Vagina (tissue), 2 donors: ENCODE measurements around the gene LITAF.

Source experiments
- CTCF ChIP-seq, 3 experiments: fragments of 450-650 bp in 2 of 3; fragments of 200-600 bp in 1 of 3; sonication (generic) in 1 of 3; IDR thresholded peaks; one replicate each; pipeline ENCODE4 v1.5.1; 2017 to 2019; ENCODE audit warnings: antibody characterized with exemption in 3 of 3, mild to moderate bottlenecking in 2 of 3, moderate library complexity in 2 of 3
- POLR2A ChIP-seq, 2 donors: fragments of 450-650 bp; IDR thresholded peaks; one replicate each; pipeline ENCODE4 v1.6.1; 2017; ENCODE audit warnings: antibody characterized with exemption in 2 of 2, mild to moderate bottlenecking in 2 of 2, moderate library complexity in 2 of 2
- POLR2AphosphoS5 ChIP-seq, 2 donors: sonication (generic); formaldehyde crosslinking; IDR thresholded peaks; one replicate each; pipeline ENCODE4 v1.9.0; 2017; ENCODE audit warnings: antibody characterized with exemption in 2 of 2, mild to moderate bottlenecking in 2 of 2, low read depth in 1 of 2; ENCODE audit not compliant: insufficient read depth in 1 of 2

GRCh38 chr16:11539641-11540050 is 47.1 kb downstream of the LITAF start:
- TF ChIP-seq POLR2A (IDR thresholded peaks at IDR 0.05) (no peak), POLR2AphosphoS5 (IDR thresholded peaks at IDR 0.05; ENCODE audit: insufficient read depth in 1 of 2, low read depth in 1 of 2) (no peak), CTCF (IDR thresholded peaks at IDR 0.05) (no peak)
